Esophagus muscularis mucosa (tissue), 4 donors: ENCODE measurements around the gene BTBD3. TPM values are rescaled to one million over a fixed set of nuclear protein-coding genes. Genes with fewer than 3 reads are reported as not detected.

Experiments
- DNase-seq: peaks from one replicate; pipeline ENCODE4 v3.0.0-alpha.2; 2017; ENCODE audit errors: extremely low spot score
- H3K27ac ChIP-seq, 4 donors: fragments of 200-600 bp; sonication (generic); replicated peaks in 1 of 4; 1 replicate in 3 of 4; 2 replicates in 1 of 4; pipeline ENCODE4 v1.5.1; 2016 to 2019; ENCODE audit warnings: mild to moderate bottlenecking in 1 of 4
- H3K27me3 ChIP-seq, 4 donors: fragments of 200-600 bp; sonication (generic); one replicate each; pipeline versions ENCODE4 v1.5.1 to v1.6.0; 2016 to 2019
- H3K36me3 ChIP-seq, 4 donors: fragments of 200-600 bp; sonication (generic); one replicate each; pipeline ENCODE4 v1.5.1; 2016 to 2019
- H3K4me1 ChIP-seq, 4 donors: fragments of 200-600 bp; sonication (generic); one replicate each; pipeline ENCODE4 v1.5.1; 2016 to 2019
- H3K4me3 ChIP-seq, 4 donors: fragments of 200-600 bp; sonication (generic); 1 replicate in 2 of 4; 2 replicates in 2 of 4; pipeline ENCODE4 v1.5.1; 2016 to 2019; ENCODE audit warnings: mild to moderate bottlenecking in 4 of 4, moderate library complexity in 1 of 4
- H3K9me3 ChIP-seq, 4 donors: fragments of 200-600 bp; sonication (generic); 1 replicate in 3 of 4; 2 replicates in 1 of 4; pipeline ENCODE4 v1.5.1; 2016 to 2019
- CTCF ChIP-seq, 3 experiments: fragments of 200-600 bp in 2 of 3; fragments of 450-650 bp in 1 of 3; sonication (generic) in 2 of 3; IDR thresholded peaks; one replicate each; pipeline ENCODE4 v1.5.1; 2017 to 2019; ENCODE audit warnings: antibody characterized with exemption in 3 of 3, mild to moderate bottlenecking in 2 of 3, moderate library complexity in 1 of 3
- EP300 ChIP-seq: sonication (generic); formaldehyde crosslinking; IDR thresholded peaks from one replicate; pipeline ENCODE4 v1.6.1; 2017; ENCODE audit warnings: antibody characterized with exemption
- POLR2A ChIP-seq: fragments of 450-650 bp; IDR thresholded peaks from one replicate; pipeline ENCODE4 v1.6.1; 2017; ENCODE audit warnings: antibody characterized with exemption, moderate library complexity, mild to moderate bottlenecking, low read depth
- POLR2AphosphoS5 ChIP-seq, 2 donors: sonication (generic); formaldehyde crosslinking; IDR thresholded peaks; one replicate each; pipeline ENCODE4 v1.6.1; 2017; ENCODE audit warnings: antibody characterized with exemption in 2 of 2
- WGBS: methylation state at CpG from one replicate; pipeline ENCODE4 v1.1.5; 2018; 5-methylcytosine and 5-hydroxymethylcytosine counted together
- intact Hi-C: fragments of 100-400 bp; cut with DNase I; formaldehyde crosslinking; loops from one replicate; pipeline ENCODE4 v1.15.1; 2023
- total RNA-seq, 4 donors: library from RNA; depleted of rRNA; stranded (reverse); fragments of >200 nt; gene quantifications; one replicate each; pipeline versions ENCODE4 v1.1.0 to v1.2.1, GENCODE V29; 2016

BTBD3 gene
- total RNA-seq, 4 donors from 2014 or later = 15.4 to 34.5 (median 25.9) TPM

- no peaks in the 10 kb centered on the region for H3K27me3 ChIP-seq
- H3K36me3 ChIP-seq = no peaks in the 10 kb centered on the region
- no peak overlapping the region for H3K27ac ChIP-seq
- 85% methylated on average over 4 of the region's 4 CpGs for WGBS
- TF ChIP-seq CTCF (IDR thresholded peaks at IDR 0.05) (peak in 1 of 3 experiments; percentile 39), POLR2AphosphoS5 (IDR thresholded peaks at IDR 0.05) (no peak)
- H3K9me3 ChIP-seq = no peaks in the 10 kb centered on the region
- DNase-seq = no peak
- H3K4me3 ChIP-seq = no peak overlapping the region
- intact Hi-C loops = no loop called here
- peaks cover 13 to 35% (median 27%) of the 10 kb centered on the region in 4 donors for H3K4me1 ChIP-seq
Observed at GRCh38 chr20:11912013-11912658, 5.6 kb upstream of the BTBD3 start.

GRCh38 chr20:11912659-11913415 is 4.9 kb upstream of the BTBD3 start:
- intact Hi-C loops = no loop called here
- 90% methylated on average over 4 of the region's 4 CpGs for WGBS

GRCh38 chr20:11918391-11918845 is 725 bp downstream of the BTBD3 start:
- H3K4me3 ChIP-seq = peak overlapping the region; percentile 31 to 46 (median 40)
- H3K4me1 ChIP-seq = peaks cover 6 to 48% (median 35%) of the 10 kb centered on the region in 4 donors
- WGBS = 30% methylated on average over 5 of the region's 5 CpGs
- intact Hi-C loops = no loop called here
- H3K27me3 ChIP-seq = no peaks in the 10 kb centered on the region
- no peak for TF ChIP-seq POLR2A
- TF ChIP-seq CTCF (IDR thresholded peaks at IDR 0.05) = no peak
- TF ChIP-seq POLR2AphosphoS5 (IDR thresholded peaks at IDR 0.05) = no peak
- no peak for TF ChIP-seq EP300
- no peak for DNase-seq
- H3K27ac ChIP-seq = peak overlapping the region; percentile 21 to 50 (median 34)
- H3K9me3 ChIP-seq = no peaks in the 10 kb centered on the region
- H3K36me3 ChIP-seq = peaks cover 0 to 9% (median 9%) of the 10 kb centered on the region in 4 donors

More at GRCh38 chr20:11912659-11913415, 4.9 kb upstream of the BTBD3 start:
- DNase-seq = no peak
- TF ChIP-seq CTCF (IDR thresholded peaks at IDR 0.05) = no peak
- no peak for TF ChIP-seq POLR2AphosphoS5 (IDR thresholded peaks at IDR 0.05)
- no peak for TF ChIP-seq POLR2A
- TF ChIP-seq EP300 = no peak
- Histone ChIP-seq H3K36me3 (no peaks in the 10 kb centered on the region), H3K4me1 (peaks cover 13 to 35% (median 28%) of the 10 kb centered on the region in 4 donors), H3K4me3 (no peak overlapping the region), H3K27me3 (no peaks in the 10 kb centered on the region), H3K27ac (no peak overlapping the region), H3K9me3 (no peaks in the 10 kb centered on the region)

GRCh38 chr20:11918981-11919380 is 1.3 kb downstream of the BTBD3 start:
- Histone ChIP-seq H3K27me3 (no peaks in the 10 kb centered on the region), H3K9me3 (no peaks in the 10 kb centered on the region), H3K36me3 (peaks cover 0 to 14% (median 12%) of the 10 kb centered on the region in 4 donors), H3K4me1 (peaks cover 6 to 46% (median 35%) of the 10 kb centered on the region in 4 donors), H3K27ac (peak overlapping the region in 1 of 4 donors; percentile 50), H3K4me3 (peak overlapping the region; percentile 31 to 46 (median 40))
- 31% methylated on average over 8 of the region's 8 CpGs for WGBS
- no peak for DNase-seq
- intact Hi-C loops = no loop called here
- TF ChIP-seq POLR2A (no peak), CTCF (IDR thresholded peaks at IDR 0.05) (no peak), EP300 (no peak)
